IPS-18c (cell line): ENCODE data around the gene UFL1.
"Not testable (repeated sequence)": the region's sequence is repeated elsewhere in the genome, so short reads cannot be mapped to it uniquely, and the experiment has no call there.

Source experiments
- H3K4me3 ChIP-seq: 2 replicates; pipeline ENCODE4 v1.7.0; 2013; ENCODE audit warnings: low read depth, mild to moderate bottlenecking, low read length, moderate library complexity; ENCODE audit not compliant: insufficient read depth
- H3K9me3 ChIP-seq: one replicate; pipeline ENCODE4 v1.6.1; 2013; ENCODE audit warnings: mild to moderate bottlenecking, low read length, moderate library complexity; ENCODE audit not compliant: control insufficient read depth, insufficient read depth

Gene UFL1

DNA sequence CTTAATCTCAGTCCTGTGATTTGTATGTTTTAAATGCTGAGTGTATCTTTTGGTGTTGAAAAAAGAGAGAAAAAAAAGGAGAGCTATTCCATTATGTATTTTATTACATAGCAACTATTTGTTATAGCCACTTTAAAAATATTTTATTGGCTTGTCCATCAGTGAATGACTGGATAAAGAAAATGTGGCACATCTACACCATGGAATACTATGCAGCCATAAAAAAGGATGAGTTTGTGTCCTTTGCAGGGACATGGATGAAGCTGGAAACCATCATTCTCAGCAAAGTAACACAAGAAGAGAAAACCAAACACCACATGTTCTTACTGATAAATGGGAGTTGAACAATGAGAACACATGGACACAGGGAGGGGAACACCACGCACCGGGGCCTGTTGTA, 38.1 kb downstream of the UFL1 start:
- not testable (repeated sequence) for H3K4me3 ChIP-seq, H3K9me3 ChIP-seq

DNA sequence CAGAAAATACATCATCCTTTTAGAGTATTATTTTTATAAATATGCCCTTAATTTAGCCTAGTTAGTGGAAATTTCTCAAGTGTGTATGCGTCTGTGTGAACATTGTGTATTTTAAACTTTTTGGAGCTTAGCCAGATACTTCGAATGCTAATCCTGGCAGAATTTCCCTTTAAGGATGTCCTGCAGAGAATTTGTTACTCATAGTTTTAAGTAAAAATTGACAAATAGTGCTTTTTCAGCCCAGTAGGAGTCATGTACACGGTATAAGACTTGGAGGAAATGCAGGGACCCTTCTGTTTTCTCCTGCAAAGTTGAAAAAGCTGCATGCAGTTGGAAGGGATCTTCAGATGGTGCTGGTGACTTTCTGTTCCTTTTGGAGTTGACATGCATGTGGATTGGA, 41.3 kb downstream of the UFL1 start, which contains the start of gene FHL5:
TSS of gene FHL5 (plus strand) at position 243 of the 400 bp plus-strand sequence. CDS start 40,486 bp downstream, outside the sequence.
- no peak within 1 kb of the TSS for H3K4me3 ChIP-seq
- no peaks in the 10 kb centered on the region for H3K9me3 ChIP-seq

DNA sequence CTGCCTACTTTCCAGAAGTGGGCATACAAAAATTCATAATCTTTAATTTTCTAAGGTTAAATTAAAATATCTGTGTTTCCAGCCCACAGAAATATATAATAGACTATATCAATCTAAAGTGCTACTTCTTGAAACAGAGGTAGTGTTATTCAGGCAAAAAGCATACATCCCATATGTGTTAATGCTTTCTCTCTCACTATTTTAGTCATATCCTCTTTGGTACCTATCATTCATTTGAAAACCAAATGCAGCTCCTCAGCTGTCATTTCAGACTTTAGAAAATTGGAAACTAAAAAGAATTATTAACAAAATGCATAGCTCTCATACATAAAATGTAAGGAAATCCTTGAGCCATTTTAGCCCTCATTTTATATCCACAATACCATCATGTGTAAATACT, 42.2 kb downstream of the UFL1 start:
- Histone ChIP-seq H3K9me3 (no peaks in the 10 kb centered on the region), H3K4me3 (no peak overlapping the region)

DNA sequence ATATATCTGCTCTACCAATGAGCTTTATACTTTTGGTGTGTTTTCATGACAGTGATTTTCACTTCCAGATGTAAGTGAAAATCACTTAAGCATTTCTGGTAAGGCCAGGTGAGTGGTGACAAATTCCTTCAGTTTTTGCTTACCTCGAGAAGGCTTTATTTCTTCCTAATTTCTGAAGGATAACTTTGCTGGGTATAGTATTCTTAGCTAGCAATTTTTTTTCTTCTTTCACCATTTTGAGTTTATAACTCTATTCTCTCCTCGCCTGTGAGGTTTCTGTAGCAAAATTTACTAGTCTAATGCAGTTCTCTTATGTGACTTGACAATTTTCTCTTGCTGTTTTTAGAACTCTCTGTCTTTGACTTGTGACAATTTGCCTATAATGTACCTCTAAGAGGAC, 48.4 kb downstream of the UFL1 start:
- H3K9me3 ChIP-seq = no peaks in the 10 kb centered on the region
- H3K4me3 ChIP-seq = no peak overlapping the region

DNA sequence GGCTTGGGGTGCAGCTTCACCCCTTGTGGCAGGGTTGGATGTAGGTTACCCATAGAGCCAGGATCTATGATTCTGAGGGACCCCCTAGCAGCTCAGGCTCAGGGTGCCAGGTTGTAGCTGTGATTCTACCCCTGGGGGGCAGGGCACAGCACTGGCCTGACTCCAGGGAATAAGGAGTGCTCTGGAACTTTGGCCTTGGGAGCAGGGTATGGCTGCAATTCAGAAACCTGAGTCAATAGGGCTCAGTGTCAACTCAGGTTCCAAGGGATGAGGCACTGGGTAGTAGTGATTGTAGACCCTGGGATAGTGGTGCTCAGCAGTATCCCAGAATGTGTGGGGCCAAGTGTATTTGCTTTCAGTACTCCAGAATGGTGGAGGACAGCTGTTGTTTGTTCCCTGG, 49.9 kb downstream of the UFL1 start:
- H3K4me3 ChIP-seq = no peak overlapping the region
- H3K9me3 ChIP-seq = no peaks in the 10 kb centered on the region

DNA sequence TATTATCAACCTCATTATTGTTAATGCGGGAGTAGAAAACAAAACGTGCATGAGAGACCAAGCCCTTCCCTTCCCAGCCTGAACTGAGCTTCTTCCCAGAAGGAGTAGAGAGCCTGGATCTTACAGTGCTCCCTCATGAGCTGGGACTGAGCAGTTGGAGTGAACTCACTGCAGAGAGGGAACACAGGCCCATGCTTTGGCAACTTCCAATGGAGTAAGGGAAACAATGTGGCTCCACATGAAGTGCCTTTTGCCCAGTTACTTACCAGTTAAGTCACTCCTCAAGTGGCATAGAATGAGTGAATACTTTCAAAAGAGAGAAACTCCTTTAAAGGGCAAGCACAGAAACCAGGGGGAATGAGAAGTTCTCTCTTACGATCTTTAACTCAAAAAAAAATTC, 53.8 kb downstream of the UFL1 start:
- Histone ChIP-seq H3K4me3 (no peak overlapping the region), H3K9me3 (no peaks in the 10 kb centered on the region)

DNA sequence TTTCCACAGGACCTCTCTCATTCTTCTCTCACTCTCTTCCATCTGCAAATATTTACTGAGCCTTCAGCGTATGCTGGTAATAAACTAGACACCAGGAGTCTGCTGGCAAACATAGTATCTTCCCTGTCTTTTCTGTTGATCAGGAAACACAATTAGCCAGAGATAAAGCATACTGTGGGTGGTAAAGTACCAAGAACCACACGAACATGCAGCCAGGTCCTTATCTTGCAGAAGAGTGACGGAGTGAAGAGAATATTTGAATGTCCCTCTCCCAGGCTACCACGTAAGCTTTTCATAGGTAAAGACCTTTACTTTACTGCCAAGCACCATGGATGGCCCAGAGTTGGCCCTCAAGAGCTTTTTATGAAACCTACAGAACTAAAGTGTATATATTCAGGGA, 54.6 kb downstream of the UFL1 start:
- Histone ChIP-seq H3K4me3 (no peak overlapping the region), H3K9me3 (no peaks in the 10 kb centered on the region)

DNA sequence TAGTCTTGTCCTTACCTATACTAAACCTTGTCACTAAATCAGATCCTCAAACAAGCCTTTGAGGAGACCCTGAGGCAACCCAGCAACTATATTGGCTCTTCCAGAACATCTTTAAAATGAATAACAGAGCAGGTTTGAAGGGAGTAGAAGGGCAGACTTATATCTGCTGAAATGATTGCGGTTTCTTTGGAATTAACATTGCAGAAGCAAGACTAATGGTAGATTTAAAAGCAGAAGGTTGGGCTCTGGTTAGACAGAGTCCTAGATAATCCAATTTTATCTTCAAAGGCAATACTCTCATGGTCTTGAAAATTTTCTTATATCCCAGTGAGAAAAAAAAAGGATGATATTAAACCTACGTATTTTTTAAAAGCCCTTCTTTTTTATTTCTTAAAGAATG, 60.4 kb downstream of the UFL1 start:
- no peaks in the 10 kb centered on the region for H3K9me3 ChIP-seq
- H3K4me3 ChIP-seq = no peak overlapping the region

DNA sequence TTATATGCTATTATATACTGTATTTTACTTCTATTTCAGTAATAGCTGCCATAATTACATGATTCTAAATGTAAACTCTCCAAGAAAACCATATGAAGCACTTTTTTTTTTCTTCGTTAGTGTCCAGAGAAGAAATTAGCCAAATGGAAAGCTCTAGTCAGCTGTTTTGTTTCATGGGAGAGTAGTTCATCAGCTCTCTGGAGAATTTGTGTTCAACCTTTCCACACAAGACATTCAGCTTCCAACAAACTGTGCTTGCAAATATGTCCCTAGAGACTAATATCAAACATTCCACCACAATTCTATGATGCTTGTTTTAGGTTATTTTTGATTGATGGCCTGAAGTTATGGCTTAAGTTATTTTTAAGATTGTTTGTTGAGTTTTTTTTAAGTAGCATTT, 60.8 kb downstream of the UFL1 start:
- H3K9me3 ChIP-seq = no peaks in the 10 kb centered on the region

DNA sequence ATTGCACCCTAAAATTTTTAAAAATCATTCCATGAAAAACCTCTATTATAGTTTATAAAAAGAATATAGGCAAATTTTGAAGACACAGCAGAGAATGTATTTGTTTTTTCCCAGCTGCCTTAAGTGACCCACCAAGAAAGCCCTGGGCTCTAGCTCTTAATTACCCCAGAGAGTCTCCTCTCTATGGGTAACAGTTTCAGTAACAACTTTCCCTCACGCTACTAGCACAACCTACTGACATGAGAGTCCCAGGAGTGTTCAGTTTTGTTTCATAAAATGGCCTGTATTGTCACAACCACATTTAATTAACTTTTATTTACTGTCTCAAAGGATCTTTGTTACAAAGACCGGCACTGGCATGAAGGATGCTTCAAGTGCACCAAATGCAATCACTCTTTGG, 82.8 kb downstream of the UFL1 start:
- H3K4me3 ChIP-seq = no peak overlapping the region
- H3K9me3 ChIP-seq = no peaks in the 10 kb centered on the region

More for the DNA sequence above, 60.8 kb downstream of the UFL1 start:
- no peak overlapping the region for H3K4me3 ChIP-seq
